ENCODE measurements around the gene KLF9.

- no peak for TF ChIP-seq CTCF (IDR thresholded peaks at IDR 0.05; ENCODE audit: extremely low read depth in 1 of 2, insufficient read depth in 1 of 2, low read depth in 1 of 2, low read length in 2 of 2)
- no peak for TF ChIP-seq POLR2A (IDR thresholded peaks at IDR 0.05; ENCODE audit: low read depth, low read length)
- TF ChIP-seq POLR2AphosphoS5 (IDR thresholded peaks at IDR 0.05; ENCODE audit: insufficient read depth, low read depth, low read length), result no peak
- no peak for TF ChIP-seq MAX (IDR thresholded peaks at IDR 0.05; ENCODE audit: insufficient read depth, insufficient read length)
- no peak for TF ChIP-seq MYC (IDR thresholded peaks at IDR 0.05; ENCODE audit: low read depth, low read length)
- no peak for TF ChIP-seq EZH2 (IDR thresholded peaks at IDR 0.05; ENCODE audit: borderline replicate concordance, low read depth, low read length, severe bottlenecking)
Measured at GRCh38 chr9:70367305-70367930, 47.0 kb downstream of the KLF9 start.
